Renal cortical epithelial cell (primary cell): ENCODE results near the gene SHPK. TPM values are rescaled to one million over a fixed set of nuclear protein-coding genes. Genes with fewer than 3 reads are reported as not detected.
"Not testable (repeated sequence)": the region's sequence is repeated elsewhere in the genome, so short reads cannot be mapped to it uniquely, and the experiment has no call there.

ENCODE experiments used
- DNase-seq: peaks from one replicate; pipeline ENCODE4 v3.0.0-alpha.2; 2011; ENCODE audit warnings: low read depth
- total RNA-seq: library from RNA; depleted of rRNA; stranded (reverse); fragments of >200 nt; gene quantifications from 2 replicates; pipeline ENCODE4 v1.2.3, GENCODE V29; 2014

The SHPK gene
- total RNA-seq, 1 donor from 2014 or later = 13.8 TPM

DNA sequence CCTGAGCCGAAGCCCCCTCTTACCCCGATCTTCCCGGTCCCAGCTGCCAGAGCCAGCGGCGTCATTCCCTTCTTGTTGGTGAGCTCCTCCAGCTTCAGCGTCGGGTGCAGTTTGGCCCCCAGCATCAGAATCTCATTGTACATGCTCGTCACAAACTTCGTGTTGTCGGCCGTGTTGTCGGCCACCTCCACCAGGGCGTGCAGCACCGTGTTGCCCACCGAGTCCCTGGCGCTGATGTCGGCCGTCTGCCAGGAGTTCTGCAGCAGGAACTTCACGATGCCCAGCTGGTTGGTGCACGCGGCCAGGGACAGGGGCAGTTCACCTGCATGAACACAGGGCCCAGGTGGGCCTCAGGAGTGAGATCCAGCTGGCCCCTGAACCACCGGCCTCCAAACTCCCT, 46.3 kb downstream of the SHPK start:
- DNase-seq = no peak

DNA sequence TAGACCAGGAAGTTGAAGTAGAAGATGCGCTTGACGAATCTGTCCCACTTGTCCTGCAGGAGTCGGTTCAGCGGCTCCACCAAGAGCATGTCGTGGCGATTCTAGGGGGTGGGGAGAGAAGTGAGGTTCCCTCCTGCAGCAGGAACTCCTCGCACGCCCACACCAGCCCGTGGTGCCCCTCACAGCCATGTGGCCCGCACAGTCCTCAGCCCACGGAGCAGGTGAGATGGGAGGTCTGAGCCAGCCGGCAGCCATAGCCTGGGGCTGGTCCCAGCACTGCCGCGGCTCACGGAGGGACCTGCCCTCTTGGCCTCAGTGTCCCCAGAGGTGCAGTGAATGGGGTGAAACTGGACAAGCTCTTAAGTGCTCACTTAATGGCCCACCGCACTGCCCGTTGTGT, 50.2 kb downstream of the SHPK start:
- DNase-seq = no peak

DNA sequence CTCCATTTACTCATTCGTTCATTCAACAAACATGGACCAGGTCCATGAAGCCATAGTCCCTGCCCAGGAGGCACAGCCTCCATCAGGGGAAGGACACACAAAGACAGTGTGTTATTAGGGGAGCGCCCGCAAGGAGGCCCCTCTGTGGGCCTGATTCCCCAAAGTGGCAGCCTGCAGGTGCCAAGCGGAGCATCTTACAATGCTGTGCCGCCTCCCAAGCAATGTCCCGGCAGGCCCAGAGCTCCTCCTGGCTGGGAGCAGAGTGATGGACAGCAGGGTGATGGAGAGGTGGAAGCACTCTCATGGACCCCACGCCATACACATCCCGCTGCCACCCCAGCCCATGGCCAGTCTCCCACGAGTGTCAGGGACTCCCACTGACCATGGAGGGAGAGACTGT, 52.6 kb downstream of the SHPK start:
- no peak for DNase-seq

DNA sequence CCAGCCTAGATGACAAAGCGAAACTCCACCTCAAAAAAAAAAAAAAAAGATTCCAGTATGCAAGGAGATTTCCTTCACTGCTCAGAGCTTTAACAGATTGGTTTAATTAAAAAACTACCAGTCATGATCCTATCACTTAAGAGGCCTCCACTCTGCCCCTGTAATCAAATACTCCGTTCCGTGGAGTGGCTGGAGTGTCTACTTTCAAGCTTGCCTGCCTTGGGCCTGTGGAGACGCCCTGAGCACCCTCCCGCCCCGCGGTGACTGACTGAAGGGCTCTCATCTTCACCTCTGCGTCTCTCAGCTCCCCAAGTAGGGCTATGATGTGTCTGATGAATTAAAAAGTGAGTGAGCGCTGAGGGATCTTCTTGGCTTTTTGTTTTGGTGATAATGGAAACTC, 53.1 kb downstream of the SHPK start:
- DNase-seq = no peak

DNA sequence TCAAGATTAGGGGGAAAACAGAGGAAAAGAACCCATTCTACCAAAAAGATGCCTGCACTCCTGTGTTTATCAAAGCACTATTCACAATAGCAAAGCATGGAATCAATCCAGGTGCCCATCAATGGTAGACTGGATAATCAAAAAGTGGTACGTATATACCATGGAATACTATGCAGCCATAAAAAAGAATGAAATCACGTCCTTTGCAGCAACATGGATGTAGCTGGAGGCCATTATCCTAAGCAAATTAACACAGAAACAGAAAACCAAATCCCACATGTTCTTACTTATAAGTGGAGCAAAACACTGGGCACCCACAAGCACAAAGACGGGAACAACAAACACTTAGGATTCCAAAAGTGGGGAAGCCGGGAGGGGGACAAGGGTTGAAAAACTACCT, 57.4 kb downstream of the SHPK start:
- not testable (repeated sequence) for DNase-seq

DNA sequence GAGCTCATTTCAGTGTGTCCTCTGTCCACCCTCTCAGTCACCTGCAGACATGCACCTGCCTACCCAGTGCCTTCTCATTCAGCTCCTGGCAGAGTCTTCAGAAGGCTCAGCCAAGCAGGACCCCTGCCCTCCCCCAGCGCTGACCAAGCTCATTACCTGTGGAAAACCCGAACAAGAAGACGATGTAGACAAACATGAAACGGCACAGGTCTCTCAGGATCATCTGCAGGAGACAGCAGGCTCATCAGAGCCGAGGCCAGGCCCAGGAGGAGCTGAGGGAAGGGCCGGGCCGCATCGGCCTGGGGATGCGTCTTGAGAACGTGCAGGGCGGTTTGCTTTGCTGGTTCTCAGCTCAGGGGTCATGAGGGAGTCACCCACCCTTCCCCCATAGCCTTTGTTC, 59.1 kb downstream of the SHPK start:
- DNase-seq = no peak

DNA sequence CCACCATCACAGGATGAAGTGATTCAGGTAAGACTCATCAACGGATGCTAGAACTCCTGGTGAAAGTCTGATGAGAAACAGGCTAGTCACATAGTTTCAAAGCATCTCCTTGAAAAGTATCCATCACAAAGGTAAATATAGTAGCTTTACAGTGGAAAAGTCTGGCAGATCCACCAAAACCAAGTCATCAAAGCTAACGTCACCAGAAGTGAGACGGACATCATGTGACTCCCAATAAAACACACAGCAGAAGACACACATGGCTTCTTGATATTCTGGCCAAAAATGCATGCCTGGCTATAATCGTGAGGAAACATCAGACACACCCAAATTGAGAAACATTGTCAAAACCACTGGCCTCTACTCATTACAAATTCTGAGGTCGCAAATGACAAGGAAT, 60.5 kb downstream of the SHPK start:
- no peak for DNase-seq

DNA sequence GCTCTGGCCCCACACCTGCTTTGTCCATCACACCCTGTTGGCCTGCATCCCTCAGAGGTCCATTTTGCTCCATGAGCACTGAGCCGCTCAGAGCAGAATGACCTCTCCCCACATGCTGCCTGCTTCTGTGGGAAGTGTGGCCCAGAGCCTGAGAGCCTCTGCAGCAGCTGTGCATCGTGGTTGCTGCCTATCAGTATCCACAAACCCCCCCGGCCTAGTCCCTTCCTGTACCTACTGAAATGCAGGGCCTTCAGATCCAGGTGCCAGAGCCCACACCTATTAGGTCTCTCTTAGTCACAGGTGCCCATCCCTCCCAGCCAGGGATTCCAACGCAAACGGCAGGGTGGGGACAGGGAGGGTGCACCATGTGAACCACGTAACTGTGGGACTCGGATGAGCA, 61.8 kb downstream of the SHPK start:
- no peak for DNase-seq

DNA sequence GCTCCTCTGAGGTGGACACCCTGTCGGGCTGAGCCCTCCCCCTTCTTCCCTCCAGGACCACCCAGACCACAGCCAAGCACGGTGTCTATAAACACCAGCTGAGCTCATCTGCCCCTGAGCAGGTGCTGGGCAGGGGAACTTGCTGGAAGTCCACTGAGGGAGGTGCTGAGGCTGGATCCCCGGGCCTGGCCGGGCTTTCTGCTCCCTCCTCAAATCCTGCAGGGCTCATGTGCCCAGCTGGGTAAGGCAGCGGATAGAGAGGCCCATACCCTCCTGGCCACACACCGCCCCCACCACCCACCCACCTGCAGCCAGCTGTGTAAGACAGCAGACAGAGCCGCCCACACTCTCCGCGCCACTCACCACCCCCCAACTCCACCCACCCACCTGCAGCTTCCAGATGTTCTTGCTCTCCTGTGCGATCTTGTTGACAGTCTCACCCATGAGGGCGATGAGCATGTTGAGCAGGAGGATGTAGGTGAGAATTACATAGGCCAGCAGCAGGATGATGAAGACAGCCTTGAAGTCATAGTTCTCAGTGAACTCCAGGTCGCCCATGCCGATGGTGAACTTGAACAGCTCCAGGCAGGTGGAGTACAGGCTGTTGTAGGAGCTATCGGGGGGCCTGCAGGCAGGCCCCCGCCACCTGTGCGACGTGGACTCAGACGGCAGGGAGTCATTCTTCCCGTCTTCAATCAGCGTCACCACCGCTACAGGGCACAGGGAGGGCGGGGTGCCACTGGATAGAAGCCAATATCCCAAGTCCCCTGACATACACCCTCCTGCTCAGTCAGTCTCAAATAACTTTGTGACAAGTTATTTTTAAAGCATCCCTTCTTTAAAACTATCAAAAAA, 62.6 kb downstream of the SHPK start:
- DNase-seq = no peak

DNA sequence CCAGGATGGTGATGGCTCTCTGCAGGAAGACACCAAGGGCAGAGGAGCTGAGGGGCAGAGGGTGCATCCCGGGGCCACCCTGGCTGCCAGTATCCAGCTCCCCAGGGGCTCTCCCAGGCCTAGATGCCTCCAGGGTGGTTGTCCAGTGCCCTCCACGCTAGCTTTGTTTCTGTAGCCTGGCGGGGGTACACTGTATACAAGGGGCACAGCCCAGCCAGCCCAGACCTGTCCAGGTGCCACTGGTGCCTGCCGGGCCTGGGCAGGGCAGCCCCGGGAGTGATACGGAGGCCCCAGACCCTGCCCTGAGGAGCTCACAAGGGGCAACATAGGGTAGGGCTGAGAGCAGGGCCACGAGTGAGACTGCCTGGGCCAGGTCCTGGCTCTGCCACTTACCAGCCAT, 63.8 kb downstream of the SHPK start:
- DNase-seq = no peak

DNA sequence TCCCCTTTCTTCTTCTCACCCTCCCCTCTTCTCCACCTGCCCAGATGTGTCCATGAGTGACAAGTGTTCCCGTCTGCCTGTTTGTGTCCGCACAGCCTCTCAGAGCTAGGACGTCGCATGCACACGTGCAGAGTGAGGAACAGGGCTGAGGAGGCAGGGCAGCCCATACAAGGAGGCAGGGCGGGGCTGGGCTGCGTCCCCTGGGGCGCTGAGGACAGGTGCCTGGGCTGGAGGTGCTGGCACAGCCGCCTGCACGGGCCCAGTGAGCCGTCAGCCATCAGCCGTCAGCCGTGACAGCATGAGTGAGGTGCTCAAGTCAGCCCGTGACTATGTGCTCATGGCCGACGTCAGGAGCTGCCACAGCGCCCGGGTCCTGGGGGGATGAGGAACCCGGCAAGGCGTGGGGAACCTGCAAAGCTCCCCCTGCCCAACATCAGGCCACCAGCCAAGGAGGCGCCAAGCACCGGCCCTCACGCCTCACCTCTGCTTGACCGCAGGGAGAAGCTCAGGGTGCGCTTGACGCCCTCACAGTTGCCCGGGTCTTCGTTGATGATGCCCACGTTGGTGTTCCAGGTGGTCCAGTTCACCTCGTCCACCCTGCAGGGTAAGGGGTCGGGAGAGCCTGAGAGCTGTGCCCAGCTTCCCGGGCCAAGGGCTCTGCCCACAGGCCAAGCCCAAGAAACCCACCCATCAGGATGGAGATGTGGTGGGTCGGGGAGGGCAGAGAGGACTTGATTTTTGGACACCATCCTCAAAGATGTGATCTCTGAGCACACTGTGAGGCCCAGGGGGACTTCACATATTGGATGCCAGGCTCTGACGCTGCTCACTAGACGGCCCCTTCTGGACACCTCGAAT, 64.8 kb downstream of the SHPK start:
- DNase-seq = no peak

DNA sequence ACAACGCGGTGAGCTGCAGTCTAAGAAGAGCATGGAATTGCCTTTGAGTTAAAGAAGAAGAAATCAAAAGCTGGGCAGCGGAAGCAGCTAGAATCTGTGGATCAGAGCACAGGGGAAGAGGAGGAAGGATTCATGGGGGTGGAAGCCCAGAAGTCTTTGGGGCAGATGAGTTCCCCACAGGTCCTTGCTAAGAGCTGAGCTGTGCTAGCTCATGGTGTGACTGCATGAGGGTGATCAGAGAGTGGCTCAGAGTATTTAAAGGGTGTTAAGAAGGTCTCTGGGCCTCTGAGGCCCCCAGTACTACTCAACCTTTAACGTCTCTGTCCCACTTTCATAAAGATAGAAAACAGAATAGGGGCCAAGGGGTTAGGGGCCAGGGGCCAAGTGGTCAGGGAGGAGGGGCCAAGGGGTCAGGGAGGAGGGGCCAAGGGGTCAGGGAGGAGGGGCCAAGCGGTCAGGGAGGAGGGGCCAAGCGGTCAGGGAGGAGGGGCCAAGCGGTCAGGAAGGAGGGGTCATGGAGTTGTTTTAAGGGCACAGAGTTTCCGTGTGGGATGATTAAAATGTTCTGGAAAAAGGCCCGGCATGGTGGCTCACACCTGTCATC, 66.4 kb downstream of the SHPK start:
- DNase-seq = no peak

DNA sequence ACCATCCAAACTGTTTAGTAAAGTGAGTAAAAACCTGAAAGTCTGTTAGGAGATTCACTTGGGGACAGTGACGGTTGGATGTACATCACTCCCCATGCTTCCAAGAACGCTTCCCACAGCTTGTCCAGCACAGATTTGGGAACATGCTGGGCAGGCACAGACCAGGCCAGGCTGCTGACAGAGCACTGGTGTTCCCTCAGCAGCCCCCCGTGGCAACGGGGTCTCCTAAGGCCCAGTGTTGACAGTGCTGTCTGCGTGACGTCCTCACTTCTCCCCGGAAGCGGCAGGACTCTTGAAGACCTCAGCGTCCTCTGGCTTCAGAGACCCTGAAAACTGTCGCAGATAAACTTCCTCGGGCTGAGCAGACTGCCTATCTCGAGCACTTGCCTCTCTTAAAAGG, 69.5 kb downstream of the SHPK start:
- DNase-seq = no peak

DNA sequence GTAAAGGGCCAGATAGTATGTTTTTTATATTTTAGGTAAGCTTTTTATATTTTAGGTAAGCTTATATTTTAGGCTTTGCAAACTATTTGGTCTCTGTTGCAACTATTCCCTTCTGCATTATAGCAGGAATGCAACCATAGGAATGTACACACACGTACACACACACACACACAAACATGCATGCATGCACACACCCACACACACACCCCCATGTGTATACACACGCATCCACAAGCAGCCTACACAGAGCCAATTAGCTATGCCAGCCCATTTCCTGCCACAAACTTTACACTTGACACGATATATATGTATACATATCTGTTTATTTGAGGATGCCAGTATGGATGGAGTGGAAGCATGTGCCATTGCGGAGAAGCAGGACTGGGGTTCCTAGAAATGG, 70.9 kb downstream of the SHPK start:
- no peak for DNase-seq

DNA sequence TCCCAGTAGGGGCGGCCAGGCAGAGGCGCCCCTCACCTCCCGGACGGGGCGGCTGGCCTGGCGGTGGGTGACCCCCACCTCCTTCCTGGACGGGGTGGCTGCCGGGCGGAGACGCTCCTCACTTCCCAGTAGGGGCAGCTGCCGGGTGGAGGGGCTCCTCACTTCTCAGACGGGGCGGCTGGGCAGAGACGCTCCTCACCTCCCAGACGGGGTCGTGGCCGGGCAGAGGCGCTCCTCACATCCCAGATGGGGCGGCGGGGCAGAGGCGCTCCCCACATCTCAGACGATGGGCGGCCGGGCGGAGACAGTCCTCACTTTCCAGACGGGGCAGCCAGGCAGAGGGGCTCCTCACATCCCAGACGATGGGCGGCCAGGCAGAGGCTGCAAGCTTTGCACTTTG, 71.8 kb downstream of the SHPK start:
- DNase-seq = not testable (repeated sequence)

DNA sequence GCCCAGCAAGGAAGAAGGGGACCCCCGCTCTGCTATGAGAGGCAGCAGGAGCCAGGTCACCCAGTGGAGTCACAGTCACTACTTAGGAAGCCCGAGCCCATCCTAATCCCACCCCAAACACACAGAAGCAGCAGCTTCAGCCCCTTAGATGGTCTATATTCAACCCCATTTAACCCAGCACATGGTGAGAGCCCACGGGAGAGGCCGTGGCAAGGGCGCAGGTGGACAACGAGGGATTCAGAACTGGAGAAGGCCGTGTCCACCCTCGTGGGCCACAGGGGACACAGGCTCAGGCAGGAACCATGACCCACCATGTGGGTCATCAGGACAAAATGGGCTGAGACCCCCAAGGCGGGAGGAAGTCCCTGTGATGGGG, 76.8 kb downstream of the SHPK start:
- DNase-seq = no peak

DNA sequence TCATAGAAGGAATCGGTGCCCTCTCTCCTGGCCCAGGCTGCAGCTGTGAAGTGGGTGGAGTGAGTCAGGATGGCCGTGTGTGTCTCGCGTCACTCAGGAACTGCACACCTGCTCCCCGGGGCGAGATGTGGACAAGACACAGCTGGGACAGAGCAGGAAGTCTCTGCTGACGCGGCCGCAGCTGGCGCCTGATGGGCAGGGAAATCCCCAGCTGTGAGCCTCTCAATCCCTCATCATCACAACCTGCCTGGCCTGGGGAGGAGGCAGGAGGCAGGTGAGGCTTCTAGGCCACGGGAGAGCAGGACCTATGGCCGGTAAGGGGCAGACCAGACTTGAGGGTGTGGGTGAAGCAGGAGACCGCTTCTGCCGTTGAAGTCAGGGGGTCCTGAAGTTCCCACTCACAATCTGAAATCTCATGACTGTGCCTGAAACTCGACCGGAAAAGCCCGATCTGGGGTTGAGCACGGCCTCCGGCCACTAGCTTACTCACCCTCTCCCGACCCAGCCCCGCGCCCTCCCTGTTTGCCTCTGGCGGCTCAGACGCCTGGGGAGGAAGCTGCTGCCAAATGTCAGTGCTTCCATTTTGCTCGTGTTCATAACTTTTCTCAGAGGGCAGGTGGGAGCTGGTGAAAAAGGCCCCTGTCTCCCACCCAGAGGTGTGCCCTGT, 77.3 kb downstream of the SHPK start:
- DNase-seq = peak; percentile 36

Other genes starting within 250 kb of the SHPK start
- not detected in 2 replicates for gene OR3A2, start 249.9 kb downstream of the SHPK start, total RNA-seq
- gene OR1E1, start 237.8 kb downstream of the SHPK start, total RNA-seq = not detected in 2 replicates
- gene OR3A3, start 224.9 kb downstream of the SHPK start, total RNA-seq = under 0.01 TPM in 1 of 2 replicates, not detected in the other
- gene OR1E2, start 202.4 kb downstream of the SHPK start, total RNA-seq = not detected in 2 replicates
- 0.35 TPM in 1 of 2 replicates, not detected in the other for gene SPATA22, start 164.4 kb downstream of the SHPK start, total RNA-seq
- gene ASPA, start 160.3 kb downstream of the SHPK start, total RNA-seq = 0.20 and 0.87 TPM in 2 replicates
- under 0.01 and 0.89 TPM in 2 replicates for gene TRPV3, start 78.4 kb downstream of the SHPK start, total RNA-seq
- 0.52 and 5.9 TPM in 2 replicates for gene TRPV1, start 26.8 kb downstream of the SHPK start, total RNA-seq
- gene CTNS, start 510 bp upstream of the SHPK start, total RNA-seq = 14.2 and 17.8 TPM in 2 replicates
- 389 and 414 TPM in 2 replicates for gene TAX1BP3, start 32.3 kb upstream of the SHPK start, total RNA-seq
- 15.3 and 18.8 TPM in 2 replicates for gene EMC6, start 32.6 kb upstream of the SHPK start, total RNA-seq
- gene P2RX5, start 59.9 kb upstream of the SHPK start, total RNA-seq = 2.9 and 19.3 TPM in 2 replicates
- gene HASPIN, start 87.7 kb upstream of the SHPK start, total RNA-seq = 0.89 and 5.0 TPM in 2 replicates
- 8.7 and 14.2 TPM in 2 replicates for gene ITGAE, start 164.9 kb upstream of the SHPK start, total RNA-seq
- 21.4 and 35.5 TPM in 2 replicates for gene NCBP3, start 210.0 kb upstream of the SHPK start, total RNA-seq